ENCODE data around the gene AMPH.
"Not testable (repeated sequence)": the region's sequence is repeated elsewhere in the genome, so short reads cannot be mapped to it uniquely, and the experiment has no call there.

The AMPH gene

GRCh38 chr7:38628630-38629385, 2.4 kb downstream of the AMPH start:
- DNase-seq (ENCODE audit: low read depth): no peak

DNA sequence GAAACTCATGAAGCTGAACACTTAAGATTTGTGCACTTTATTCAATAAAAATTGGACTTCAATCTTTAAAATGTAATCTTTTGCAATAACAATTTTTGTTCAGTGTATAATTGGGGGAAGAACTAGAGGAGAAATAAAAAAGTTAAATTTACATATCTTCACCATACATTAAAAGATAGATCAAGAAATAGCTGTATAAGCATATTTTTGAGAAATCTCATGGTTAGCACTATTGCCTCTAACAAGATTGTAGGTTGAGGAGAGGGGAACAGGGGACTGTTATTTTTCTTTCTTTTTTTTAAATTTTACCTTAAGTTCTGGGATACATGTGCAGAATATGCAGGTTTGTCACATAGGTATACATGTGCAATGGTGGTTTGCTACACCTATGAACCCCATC, 5.3 kb downstream of the AMPH start:
- DNase-seq (ENCODE audit: low read depth): no peak

- DNase-seq (ENCODE audit: low read depth): no peak
These were observed 15.5 kb downstream of the AMPH start for GRCh38 chr7:38615665-38616064.

GRCh38 chr7:38607466-38607865, 23.7 kb downstream of the AMPH start:
- DNase-seq (ENCODE audit: low read depth): no peak

DNA sequence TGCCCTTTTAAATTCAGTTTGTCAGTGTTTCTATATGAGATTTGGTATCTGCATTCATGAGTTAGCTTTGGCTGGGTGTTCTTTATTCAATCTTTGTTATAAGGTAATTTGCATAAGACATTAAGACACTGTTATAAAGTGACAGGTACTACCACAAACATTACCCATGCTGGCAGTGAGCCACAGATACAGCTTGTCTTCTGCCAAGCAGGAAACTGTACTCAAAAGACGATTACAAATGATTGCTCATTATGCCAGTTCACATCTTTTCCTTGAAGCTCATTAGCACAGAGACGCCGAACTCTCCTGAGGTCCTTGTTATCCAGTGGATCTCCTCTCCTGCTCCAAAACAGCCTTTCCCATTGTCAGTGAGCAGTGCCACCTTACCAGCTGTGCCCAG, 30.4 kb downstream of the AMPH start:
- no peak for DNase-seq (ENCODE audit: low read depth)

DNA sequence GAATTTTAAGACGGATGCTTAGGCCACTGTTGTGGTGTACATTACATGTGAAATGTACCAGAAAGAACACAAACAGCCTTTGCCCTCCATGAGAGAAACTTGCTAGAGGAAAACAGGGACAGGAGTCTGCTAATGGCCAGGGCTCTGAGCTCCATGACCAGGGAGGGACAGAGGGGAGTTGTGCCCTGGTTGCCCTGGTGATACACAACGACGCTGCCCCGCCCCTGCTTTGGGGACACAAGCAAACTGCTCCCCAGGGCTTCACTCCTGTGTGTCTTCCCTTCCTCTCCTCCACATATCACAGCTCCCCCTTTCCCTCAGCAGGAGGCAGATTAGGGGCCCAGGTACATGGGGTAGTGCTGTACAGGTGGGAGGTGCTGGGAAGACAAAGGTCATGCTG, 36.2 kb downstream of the AMPH start:
- no peak for DNase-seq (ENCODE audit: low read depth)

DNA sequence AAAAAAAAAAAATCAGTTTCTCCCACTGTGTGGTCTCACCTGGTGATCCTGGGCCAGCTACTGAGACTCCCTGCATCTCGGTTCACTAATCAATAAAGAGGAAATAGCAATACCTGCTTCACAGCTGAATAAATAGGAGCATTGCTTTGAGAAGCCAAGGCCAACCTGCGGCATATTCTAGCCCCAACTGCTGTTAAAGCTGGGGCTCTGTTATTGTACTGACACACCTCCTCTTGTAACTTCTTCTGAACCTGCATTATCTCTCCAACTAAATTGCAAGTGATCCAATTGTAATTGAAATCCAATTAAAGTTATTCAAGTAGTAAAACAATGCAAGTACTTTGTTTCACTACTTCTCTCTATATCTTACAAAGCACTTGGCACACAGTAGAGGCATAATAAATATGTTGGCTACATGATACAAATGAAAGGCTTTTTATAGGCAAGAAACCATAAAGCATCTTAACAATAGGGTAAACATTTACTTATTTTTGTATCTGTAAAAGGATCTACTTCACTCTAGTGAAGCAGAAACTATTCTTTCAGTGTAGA, 38.4 kb downstream of the AMPH start:
- DNase-seq (ENCODE audit: low read depth): no peak

GRCh38 chr7:38585572-38586354, 45.4 kb downstream of the AMPH start:
- no peak for DNase-seq (ENCODE audit: low read depth)

- no peak for DNase-seq (ENCODE audit: low read depth)
These were observed 46.5 kb downstream of the AMPH start for GRCh38 chr7:38584443-38585210.

DNA sequence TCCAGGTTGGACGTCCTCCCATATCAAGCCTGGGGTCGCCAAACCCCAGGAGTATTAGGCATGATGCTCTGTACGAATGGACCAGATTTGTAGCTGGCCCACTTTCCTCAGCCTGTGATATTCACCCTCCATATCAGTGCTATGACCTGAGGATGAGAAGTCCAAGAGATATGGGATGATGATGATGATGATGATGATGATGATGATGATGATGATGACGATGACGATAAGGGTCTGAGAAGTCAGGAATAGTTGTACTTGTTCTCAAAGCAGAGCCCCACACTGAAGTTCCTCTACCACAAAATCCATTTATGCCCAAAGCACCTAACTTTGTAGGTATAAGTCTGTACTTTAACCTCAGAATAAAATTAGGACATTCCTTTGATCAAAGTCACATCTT, 50.7 kb downstream of the AMPH start:
- no peak for DNase-seq (ENCODE audit: low read depth)

DNA sequence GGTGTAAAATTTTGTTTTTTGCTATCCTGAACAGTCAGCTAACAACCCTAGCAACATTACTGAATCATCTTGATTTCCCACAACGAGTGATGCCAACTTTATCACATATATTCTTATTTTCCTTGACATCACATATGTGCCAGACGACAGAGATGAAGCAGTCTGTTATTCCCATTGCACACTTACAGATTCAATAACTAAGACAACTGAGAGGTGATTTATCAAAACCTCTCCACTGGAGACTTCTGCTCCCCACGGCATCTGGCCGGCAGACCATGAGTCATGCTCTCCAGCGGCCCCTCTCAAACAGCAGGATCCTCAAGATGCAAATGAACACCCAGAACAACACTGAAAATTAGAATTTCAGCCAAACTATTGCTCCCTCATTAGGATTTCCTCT, 57.1 kb downstream of the AMPH start:
- DNase-seq (ENCODE audit: low read depth): no peak

GRCh38 chr7:38571620-38572019, 59.6 kb downstream of the AMPH start:
- not testable (repeated sequence) for DNase-seq (ENCODE audit: low read depth)

DNA sequence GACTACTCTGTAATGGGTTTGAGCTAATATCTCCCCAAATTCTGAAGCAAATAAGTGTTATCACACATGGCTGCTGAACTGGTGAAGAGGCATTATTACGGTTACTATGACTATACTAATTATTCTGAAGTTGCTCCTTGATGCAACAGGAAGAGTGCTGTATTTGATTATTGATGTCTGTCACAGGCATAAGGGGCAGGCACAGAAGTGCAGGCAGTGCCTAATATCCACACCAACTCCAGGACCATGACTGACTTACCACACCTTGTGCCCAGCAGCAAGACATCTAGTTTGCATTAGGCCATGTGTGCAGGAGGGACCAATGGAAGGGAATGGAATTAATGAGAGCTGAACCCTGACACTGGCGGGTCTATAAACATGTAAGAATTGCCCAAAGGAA, 62.7 kb downstream of the AMPH start:
- DNase-seq (ENCODE audit: low read depth): no peak

- no peak for DNase-seq (ENCODE audit: low read depth)
These were observed 65.9 kb downstream of the AMPH start for GRCh38 chr7:38565289-38565688.

DNA sequence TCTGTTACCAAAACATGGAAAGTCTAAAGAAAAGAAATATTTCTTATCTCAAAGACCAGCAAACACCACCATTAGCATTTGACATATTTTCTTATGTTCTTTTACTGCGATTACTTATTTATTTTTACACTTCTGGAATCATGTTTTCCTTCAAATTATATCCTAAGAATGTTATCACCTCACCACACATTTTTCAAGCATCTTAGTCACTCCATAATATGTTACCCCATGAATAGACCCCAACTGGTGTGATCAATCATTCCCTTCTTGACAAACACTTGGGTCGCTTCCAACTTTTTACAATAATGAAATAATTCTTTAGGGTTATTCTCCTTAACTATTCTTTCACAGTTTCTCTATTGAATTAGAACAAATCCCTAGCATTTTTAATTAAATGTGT, 67.4 kb downstream of the AMPH start:
- no peak for DNase-seq (ENCODE audit: low read depth)

DNA sequence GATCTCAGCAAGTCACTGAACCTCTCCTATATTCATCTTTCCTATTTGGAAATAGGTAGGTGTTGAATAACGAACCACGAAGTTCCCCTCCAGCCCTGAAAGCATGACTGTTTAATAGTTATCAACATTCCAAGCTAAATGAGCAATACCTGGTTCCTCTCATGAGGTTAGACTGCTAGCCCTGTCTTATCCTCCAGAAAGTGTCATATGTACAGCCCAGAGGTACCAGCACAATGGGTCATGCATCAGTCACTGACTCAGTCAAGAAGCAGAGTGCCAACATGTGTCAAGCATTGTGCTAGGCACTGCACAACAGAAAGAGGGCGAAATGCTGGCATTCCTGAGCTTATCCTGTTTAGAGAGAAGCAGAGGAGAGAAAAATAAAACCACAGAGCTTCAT, 70.0 kb downstream of the AMPH start:
- no peak for DNase-seq (ENCODE audit: low read depth)

- no peak for DNase-seq (ENCODE audit: low read depth)
These were observed 72.3 kb downstream of the AMPH start for GRCh38 chr7:38558761-38559345.

DNA sequence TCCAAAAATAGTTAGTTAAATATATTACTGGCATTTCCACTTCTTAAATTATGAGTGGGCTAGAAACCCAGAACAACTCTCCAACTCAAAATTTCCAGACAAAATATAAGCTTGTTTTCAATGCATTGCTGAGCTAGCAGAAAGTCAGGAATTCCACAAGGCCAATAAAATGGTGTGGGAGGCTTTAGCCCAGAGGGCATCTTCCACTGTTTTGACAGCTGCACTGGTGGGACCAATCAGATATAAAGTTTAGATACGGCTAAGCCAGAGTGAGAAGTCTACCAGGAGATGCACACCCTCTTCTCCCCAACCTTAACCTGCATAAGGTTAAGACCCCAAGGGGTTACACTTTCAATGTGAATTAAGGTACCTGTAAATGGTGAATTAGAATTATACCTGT, 76.6 kb downstream of the AMPH start:
- DNase-seq (ENCODE audit: low read depth): no peak

DNA sequence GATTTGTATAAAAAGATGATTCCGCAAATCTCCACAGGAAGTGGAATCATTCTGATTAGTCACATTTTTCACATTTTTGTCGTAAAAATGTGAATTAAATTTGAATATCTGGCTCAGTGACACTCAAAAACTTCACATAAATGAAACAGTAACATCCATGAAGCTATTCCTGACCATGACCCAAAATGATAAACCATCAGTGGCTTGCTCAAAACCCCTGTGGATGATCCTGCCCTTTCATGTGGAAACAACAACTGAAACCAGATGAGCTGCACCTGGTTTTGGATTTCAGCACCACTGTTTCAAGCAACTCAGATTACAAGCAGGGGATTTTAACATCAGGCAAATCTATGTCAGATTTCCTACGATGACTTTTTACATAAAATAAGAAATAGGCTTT, 80.3 kb downstream of the AMPH start:
- DNase-seq (ENCODE audit: low read depth): no peak

GRCh38 chr7:38548605-38549004, 82.6 kb downstream of the AMPH start:
- DNase-seq (ENCODE audit: low read depth): no peak

DNA sequence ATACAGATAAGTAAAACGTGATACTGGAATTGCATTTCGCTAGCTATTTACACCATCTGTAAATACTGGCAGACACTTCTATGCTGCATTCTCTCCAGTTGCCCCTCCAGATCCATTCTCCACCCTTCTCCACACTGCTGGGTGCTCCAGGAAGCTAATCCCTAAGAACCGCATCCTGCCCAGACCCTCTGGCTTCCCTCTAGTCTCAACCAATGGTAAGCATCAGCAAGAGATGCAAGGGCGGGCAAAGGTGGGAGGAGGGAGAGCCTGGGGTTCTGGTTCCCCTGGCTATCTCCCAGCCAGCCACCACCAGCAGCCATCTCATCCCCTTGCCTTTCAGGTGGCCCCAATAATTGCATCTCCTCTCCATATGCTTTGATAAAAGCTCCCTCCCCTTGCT, 84.4 kb downstream of the AMPH start:
- no peak for DNase-seq (ENCODE audit: low read depth)

DNA sequence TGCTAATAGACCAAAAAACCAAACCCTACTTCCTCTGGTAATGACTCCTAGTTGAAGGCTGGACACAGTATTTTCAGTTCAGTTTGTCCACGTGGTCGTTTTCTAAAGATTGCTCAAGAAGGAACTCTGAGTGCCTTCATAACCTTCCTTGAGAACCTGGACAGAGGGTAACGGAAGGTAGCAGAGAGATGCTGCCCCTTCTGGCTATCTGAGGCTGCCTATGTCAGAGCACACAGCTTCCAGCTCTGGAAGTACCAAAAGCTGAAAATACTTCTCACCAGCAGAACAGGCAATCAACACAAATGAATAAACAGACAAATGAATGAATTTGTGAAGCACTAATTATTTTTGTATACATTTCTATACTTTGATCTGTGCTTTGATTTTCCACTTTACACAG, 85.2 kb downstream of the AMPH start:
- no peak for DNase-seq (ENCODE audit: low read depth)
